ENCODE results near the gene SV2A.

SV2A gene

DNA sequence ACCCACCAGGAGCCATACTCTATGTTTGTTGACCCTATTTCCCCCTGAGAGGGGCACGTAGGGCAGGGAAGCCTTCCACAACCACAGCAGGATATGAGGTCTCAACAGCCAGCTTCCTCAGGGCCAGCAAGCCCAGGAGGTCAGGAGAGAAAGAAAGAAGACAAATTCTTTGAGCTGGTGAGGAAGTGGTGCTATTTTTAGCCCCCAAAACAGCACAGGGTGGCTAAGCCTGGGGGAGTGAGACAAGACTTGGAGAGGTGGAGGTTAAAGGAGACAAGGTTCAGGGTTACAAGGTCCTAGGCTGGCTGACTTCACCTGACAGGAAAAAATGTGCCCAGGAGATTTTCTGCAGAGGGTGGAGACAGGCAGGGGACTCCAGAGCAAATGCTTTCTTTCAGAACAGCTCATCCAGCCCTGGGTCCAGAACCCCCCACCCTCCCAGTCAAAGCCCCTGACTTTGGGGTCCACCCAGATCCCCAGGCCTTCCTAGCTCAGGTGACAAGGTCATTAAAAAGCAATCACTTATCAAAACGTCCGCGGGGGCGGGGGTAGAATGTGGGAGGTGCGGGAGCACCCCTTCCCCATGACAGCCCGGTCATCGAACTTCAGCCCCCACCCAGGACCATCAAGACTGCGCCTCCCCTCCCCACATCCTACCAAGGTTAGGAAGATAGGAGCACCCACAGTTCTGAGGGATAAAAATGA lies 1.3 kb downstream of the SV2A start:
- peak overlapping the region; percentile 74 for H3K27ac ChIP-seq (ENCODE audit: insufficient read depth, low read depth, low read length, poor library complexity, severe bottlenecking)
- H3K36me3 ChIP-seq (ENCODE audit: control insufficient read depth, insufficient read depth, low read length) = no peaks in the 10 kb centered on the region
- H3K27me3 ChIP-seq (ENCODE audit: control insufficient read depth, insufficient read depth, low read length, poor library complexity, severe bottlenecking) = no peaks in the 10 kb centered on the region
- H3K4me1 ChIP-seq (ENCODE audit: control insufficient read depth, insufficient read depth, low read length) = peaks cover 20% of the 10 kb centered on the region
- H3K4me3 ChIP-seq (ENCODE audit: insufficient read depth, low read depth, low read length) = peak overlapping the region; percentile 59
- WGBS, 2 experiments = 4 to 15% methylated on average over 5 to 9 of the region's 9 CpGs
- no peaks in the 10 kb centered on the region for H3K9me3 ChIP-seq (ENCODE audit: control insufficient read depth, low read length)

GRCh38 chr1:149915429-149916192 lies 2.0 kb downstream of the SV2A start:
- Histone ChIP-seq H3K27ac (ENCODE audit: insufficient read depth, low read depth, low read length, poor library complexity, severe bottlenecking) (peak overlapping the region; percentile 74), H3K36me3 (ENCODE audit: control insufficient read depth, insufficient read depth, low read length) (peaks cover 7% of the 10 kb centered on the region), H3K27me3 (ENCODE audit: control insufficient read depth, insufficient read depth, low read length, poor library complexity, severe bottlenecking) (no peaks in the 10 kb centered on the region), H3K4me3 (ENCODE audit: insufficient read depth, low read depth, low read length) (peak overlapping the region; percentile 59), H3K9me3 (ENCODE audit: control insufficient read depth, low read length) (no peaks in the 10 kb centered on the region), H3K4me1 (ENCODE audit: control insufficient read depth, insufficient read depth, low read length) (peaks cover 20% of the 10 kb centered on the region)
- 68 to 76% methylated on average over 9 to 11 of the region's 11 CpGs for WGBS, 2 experiments

GRCh38 chr1:149914545-149914944 lies 3.1 kb downstream of the SV2A start:
- H3K27me3 ChIP-seq (ENCODE audit: control insufficient read depth, insufficient read depth, low read length, poor library complexity, severe bottlenecking) = no peaks in the 10 kb centered on the region
- H3K27ac ChIP-seq (ENCODE audit: insufficient read depth, low read depth, low read length, poor library complexity, severe bottlenecking) = no peak overlapping the region
- H3K4me3 ChIP-seq (ENCODE audit: insufficient read depth, low read depth, low read length) = no peak overlapping the region
- WGBS, 2 experiments = 80% methylated on average over 1 of the region's 1 CpG; no CpG with 5 or more reads in 1 of the 2 experiments
- H3K4me1 ChIP-seq (ENCODE audit: control insufficient read depth, insufficient read depth, low read length) = peaks cover 20% of the 10 kb centered on the region
- H3K36me3 ChIP-seq (ENCODE audit: control insufficient read depth, insufficient read depth, low read length) = peaks cover 9% of the 10 kb centered on the region
- no peaks in the 10 kb centered on the region for H3K9me3 ChIP-seq (ENCODE audit: control insufficient read depth, low read length)

DNA sequence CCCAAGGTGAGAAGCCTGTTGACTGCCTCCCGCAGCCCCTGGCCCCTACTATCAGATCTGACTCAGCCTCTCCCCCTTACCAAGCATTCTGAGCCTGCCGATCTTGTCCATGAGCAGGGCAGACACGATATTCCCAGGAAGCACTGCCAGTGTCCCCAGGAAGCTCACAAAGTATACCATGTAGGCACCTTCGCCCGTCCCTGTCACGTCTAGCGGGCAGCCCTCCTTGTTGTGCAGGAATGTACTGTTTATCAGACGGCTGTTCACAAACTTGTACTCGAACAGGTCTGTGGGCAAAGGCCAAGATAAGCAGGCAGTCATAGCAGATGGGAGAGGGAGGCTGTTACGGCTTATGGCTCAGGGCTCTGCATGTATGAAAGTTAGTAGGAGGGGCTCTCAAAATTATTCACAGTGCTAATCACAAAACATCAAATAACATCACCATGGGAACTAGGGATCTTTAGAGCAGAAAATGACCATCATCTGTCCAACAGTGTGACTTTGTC lies 11.0 kb downstream of the SV2A start:
- H3K4me3 ChIP-seq (ENCODE audit: insufficient read depth, low read depth, low read length) = no peak overlapping the region
- 94 to 95% methylated on average over 9 to 10 of the region's 10 CpGs for WGBS, 2 experiments
- H3K36me3 ChIP-seq (ENCODE audit: control insufficient read depth, insufficient read depth, low read length) = peaks cover 12% of the 10 kb centered on the region
- H3K9me3 ChIP-seq (ENCODE audit: control insufficient read depth, low read length) = no peaks in the 10 kb centered on the region
- H3K27ac ChIP-seq (ENCODE audit: insufficient read depth, low read depth, low read length, poor library complexity, severe bottlenecking) = no peak overlapping the region
- no peaks in the 10 kb centered on the region for H3K27me3 ChIP-seq (ENCODE audit: control insufficient read depth, insufficient read depth, low read length, poor library complexity, severe bottlenecking)
- no peaks in the 10 kb centered on the region for H3K4me1 ChIP-seq (ENCODE audit: control insufficient read depth, insufficient read depth, low read length)

DNA sequence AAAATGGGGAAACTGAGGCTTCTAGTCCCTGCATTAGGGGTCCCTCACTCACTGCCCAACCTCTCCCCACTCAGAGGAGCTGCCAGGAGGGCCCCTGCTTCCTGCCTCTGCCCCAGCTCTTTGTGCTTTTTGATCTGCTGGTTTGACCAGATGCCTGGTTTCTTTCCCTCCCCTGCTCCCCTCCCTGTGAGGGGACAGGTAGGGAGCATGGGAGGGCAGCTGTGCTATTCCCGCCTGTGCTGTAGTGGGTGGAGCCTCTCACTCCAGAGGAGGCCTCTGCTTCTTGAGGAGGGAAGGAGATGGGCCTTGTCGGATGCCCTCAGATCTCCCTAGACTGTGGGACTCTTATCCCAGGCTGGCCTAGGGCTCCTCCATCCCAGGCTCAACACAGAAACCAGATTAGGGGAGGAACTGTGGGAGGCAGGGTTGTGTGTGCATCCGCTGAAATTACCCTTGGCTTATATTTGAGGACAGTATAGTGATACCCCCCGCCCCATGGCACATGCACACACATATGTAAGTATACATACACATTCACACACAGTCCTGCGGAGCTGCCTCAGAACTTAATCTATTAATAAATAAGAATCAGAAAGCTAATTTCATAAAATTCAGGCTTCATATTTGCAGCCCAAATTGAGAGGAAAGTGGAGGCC lies 13.7 kb downstream of the SV2A start:
- WGBS, 2 experiments = 72 to 82% methylated on average over 2 to 5 of the region's 5 CpGs
- Histone ChIP-seq H3K36me3 (ENCODE audit: control insufficient read depth, insufficient read depth, low read length) (peaks cover under 1% of the 10 kb centered on the region), H3K9me3 (ENCODE audit: control insufficient read depth, low read length) (no peaks in the 10 kb centered on the region), H3K4me3 (ENCODE audit: insufficient read depth, low read depth, low read length) (no peak overlapping the region), H3K27ac (ENCODE audit: insufficient read depth, low read depth, low read length, poor library complexity, severe bottlenecking) (no peak overlapping the region), H3K27me3 (ENCODE audit: control insufficient read depth, insufficient read depth, low read length, poor library complexity, severe bottlenecking) (no peaks in the 10 kb centered on the region), H3K4me1 (ENCODE audit: control insufficient read depth, insufficient read depth, low read length) (no peaks in the 10 kb centered on the region)

GRCh38 chr1:149899460-149900284 lies 18.0 kb downstream of the SV2A start, which contains the start of gene BOLA1:
Gene BOLA1, plus strand, starts transcription at chr1:149899568. Its CDS starts 492 bp downstream, at chr1:149900060.
- Histone ChIP-seq H3K27ac (ENCODE audit: insufficient read depth, low read depth, low read length, poor library complexity, severe bottlenecking) (no peak within 1 kb of the TSS), H3K36me3 (ENCODE audit: control insufficient read depth, insufficient read depth, low read length) (no peaks in the 10 kb centered on the region), H3K4me3 (ENCODE audit: insufficient read depth, low read depth, low read length) (peak within 1 kb of the TSS; percentile 46), H3K4me1 (ENCODE audit: control insufficient read depth, insufficient read depth, low read length) (no peaks in the 10 kb centered on the region), H3K9me3 (ENCODE audit: control insufficient read depth, low read length) (no peaks in the 10 kb centered on the region), H3K27me3 (ENCODE audit: control insufficient read depth, insufficient read depth, low read length, poor library complexity, severe bottlenecking) (no peaks in the 10 kb centered on the region)
- WGBS, 2 experiments = 65 to 69% methylated on average over 65 of the region's 65 CpGs

- Histone ChIP-seq H3K27ac (ENCODE audit: insufficient read depth, low read depth, low read length, poor library complexity, severe bottlenecking) (no peak overlapping the region), H3K9me3 (ENCODE audit: control insufficient read depth, low read length) (no peaks in the 10 kb centered on the region), H3K36me3 (ENCODE audit: control insufficient read depth, insufficient read depth, low read length) (no peaks in the 10 kb centered on the region), H3K4me1 (ENCODE audit: control insufficient read depth, insufficient read depth, low read length) (no peaks in the 10 kb centered on the region), H3K4me3 (ENCODE audit: insufficient read depth, low read depth, low read length) (no peak overlapping the region), H3K27me3 (ENCODE audit: control insufficient read depth, insufficient read depth, low read length, poor library complexity, severe bottlenecking) (no peaks in the 10 kb centered on the region)
- 90 to 93% methylated on average over 4 of the region's 4 CpGs for WGBS, 2 experiments
These were observed 21.1 kb downstream of the SV2A start for GRCh38 chr1:149896575-149896974.

DNA sequence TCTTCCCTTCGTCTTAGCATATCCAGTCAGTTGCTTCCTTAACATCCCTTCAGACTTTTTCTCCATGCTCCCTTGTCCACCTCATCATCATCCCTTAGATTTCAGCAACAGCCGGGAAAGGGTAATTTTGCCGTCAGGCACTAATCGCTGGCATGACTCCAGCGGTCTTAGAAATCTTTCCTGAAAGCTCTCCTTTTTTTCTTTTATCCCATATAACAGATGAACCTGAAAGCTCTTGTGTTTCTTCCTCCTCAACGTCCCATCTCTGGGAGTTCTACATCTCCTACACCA lies 28.7 kb downstream of the SV2A start:
- Histone ChIP-seq H3K9me3 (ENCODE audit: control insufficient read depth, low read length) (no peaks in the 10 kb centered on the region), H3K4me1 (ENCODE audit: control insufficient read depth, insufficient read depth, low read length) (peaks cover 3% of the 10 kb centered on the region), H3K27ac (ENCODE audit: insufficient read depth, low read depth, low read length, poor library complexity, severe bottlenecking) (peak overlapping the region; percentile 98), H3K36me3 (ENCODE audit: control insufficient read depth, insufficient read depth, low read length) (no peaks in the 10 kb centered on the region), H3K27me3 (ENCODE audit: control insufficient read depth, insufficient read depth, low read length, poor library complexity, severe bottlenecking) (no peaks in the 10 kb centered on the region), H3K4me3 (ENCODE audit: insufficient read depth, low read depth, low read length) (peak overlapping the region; percentile 80)
- 63 to 66% methylated on average over 6 of the region's 6 CpGs for WGBS, 2 experiments

DNA sequence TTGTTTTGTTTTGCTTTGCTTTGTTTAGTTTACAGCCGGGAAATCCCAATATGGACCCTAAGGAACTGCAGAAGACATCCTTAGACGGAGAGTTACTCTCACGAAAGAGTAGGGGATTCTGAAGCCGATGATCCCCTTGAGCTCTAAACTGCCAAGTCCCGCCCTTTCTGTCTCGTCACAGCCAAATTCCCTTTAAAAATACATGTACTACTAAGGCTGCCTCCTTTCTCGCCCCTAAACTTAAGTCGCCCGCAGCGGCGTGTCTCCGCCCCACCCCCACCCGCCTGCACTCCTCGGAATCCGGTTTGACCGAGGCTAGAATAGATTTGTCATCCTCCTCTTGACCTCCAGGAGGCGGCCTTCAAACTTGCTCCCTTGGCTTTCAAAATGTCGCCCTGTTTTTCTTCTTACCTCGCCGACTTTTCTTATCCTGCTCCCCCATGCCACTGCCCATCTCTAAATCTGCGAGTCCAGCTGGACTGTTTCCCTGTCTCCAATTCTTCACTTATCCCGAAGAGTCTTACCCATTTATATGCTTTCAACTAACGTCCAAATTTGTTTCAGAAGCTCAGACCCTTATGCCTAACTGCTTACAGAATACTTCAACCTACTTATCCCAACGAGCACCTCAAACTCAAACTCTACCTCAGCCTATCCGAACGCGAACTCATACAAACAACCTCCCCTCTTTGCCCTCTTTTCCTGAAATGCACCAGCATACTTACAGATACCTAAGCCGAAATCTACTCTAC lies 29.2 kb downstream of the SV2A start:
- Histone ChIP-seq H3K36me3 (ENCODE audit: control insufficient read depth, insufficient read depth, low read length) (no peaks in the 10 kb centered on the region), H3K27me3 (ENCODE audit: control insufficient read depth, insufficient read depth, low read length, poor library complexity, severe bottlenecking) (no peaks in the 10 kb centered on the region), H3K4me1 (ENCODE audit: control insufficient read depth, insufficient read depth, low read length) (peaks cover 4% of the 10 kb centered on the region), H3K9me3 (ENCODE audit: control insufficient read depth, low read length) (no peaks in the 10 kb centered on the region), H3K4me3 (ENCODE audit: insufficient read depth, low read depth, low read length) (peak overlapping the region; percentile 80), H3K27ac (ENCODE audit: insufficient read depth, low read depth, low read length, poor library complexity, severe bottlenecking) (peak overlapping the region; percentile 98)
- 4% methylated on average over 28 of the region's 28 CpGs for WGBS, 2 experiments
